ENCODE results near the gene AVPR2. TPM values are rescaled to one million over a fixed set of nuclear protein-coding genes. Genes with fewer than 3 reads are reported as not detected.

AVPR2 gene
- total RNA-seq, 1 donor from 2014 or later, result not detected

DNA sequence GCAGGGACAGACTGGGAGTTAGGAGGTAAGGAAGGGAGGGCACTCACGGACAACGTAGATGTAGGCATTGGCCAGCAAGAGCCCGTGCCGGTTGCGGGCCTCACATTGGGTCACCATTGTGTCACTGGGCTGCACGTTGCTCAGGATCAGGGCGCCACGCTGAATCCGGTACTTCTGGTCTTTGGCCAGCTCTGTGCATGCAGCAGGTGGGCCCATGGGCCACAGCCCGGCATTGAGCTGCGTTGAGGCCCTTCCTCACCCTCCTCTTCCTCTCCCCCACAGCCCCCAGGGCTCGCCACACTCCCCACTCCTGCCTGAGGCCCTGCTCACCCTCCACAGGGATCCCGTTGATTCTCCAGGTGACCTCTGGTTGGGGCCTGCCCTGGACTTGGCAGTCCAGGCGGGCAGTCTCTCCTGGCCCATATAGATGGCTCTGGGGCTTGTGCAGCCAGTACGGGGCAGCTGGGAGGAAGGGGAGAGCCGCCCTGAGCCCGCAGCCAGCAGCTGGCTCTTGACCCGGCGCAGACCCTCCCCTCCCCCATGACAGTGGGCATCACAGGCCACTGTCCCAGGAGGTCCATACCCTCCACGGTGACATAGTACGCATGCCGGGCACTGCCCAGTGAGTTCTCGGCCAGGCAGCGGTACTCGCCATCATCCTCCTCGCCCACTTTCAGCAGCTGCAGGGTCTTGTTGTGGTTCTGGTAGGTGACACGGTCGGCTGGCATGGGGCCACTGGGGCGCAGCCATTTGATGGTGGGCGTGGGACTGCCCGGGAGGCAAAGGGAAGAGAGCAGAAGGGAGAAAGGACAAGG is 34.8 kb upstream of the AVPR2 start:
- TF ChIP-seq, protein P1, sequence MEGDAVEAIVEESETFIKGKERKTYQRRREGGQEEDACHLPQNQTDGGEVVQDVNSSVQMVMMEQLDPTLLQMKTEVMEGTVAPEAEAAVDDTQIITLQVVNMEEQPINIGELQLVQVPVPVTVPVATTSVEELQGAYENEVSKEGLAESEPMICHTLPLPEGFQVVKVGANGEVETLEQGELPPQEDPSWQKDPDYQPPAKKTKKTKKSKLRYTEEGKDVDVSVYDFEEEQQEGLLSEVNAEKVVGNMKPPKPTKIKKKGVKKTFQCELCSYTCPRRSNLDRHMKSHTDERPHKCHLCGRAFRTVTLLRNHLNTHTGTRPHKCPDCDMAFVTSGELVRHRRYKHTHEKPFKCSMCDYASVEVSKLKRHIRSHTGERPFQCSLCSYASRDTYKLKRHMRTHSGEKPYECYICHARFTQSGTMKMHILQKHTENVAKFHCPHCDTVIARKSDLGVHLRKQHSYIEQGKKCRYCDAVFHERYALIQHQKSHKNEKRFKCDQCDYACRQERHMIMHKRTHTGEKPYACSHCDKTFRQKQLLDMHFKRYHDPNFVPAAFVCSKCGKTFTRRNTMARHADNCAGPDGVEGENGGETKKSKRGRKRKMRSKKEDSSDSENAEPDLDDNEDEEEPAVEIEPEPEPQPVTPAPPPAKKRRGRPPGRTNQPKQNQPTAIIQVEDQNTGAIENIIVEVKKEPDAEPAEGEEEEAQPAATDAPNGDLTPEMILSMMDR (IDR thresholded peaks at IDR 0.05; ENCODE audit: unreplicated experiment), result no peak
- no peak for DNase-seq (ENCODE audit: low spot score in 2 of 2, unreplicated experiment in 2 of 2)

DNA sequence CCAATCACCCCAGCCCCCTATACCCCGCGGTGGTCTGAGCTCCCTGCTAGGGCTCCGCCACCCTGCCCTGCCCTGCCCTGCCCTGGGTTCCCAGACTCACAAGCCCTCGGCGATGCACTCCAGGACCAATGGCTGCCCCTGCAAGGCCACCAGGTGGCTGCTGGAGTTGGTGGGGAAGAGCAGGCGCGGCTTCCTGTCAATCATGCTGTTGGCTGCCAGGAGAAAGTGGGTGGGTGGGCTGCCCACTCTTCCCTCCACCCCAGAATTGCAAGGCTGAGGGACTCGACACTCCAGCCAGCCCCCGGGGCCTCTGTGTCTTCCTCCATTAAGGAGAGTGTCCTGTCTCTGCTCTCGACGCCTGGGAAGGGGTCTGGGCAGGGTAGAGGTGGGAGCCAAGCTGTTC is 34.2 kb upstream of the AVPR2 start:
- no peak overlapping the region for H3K27ac Mint-ChIP-seq
- H3K4me3 Mint-ChIP-seq, result no peak overlapping the region
- TF ChIP-seq, protein P1 (IDR thresholded peaks at IDR 0.05; ENCODE audit: unreplicated experiment), result no peak
- no peak for DNase-seq (ENCODE audit: low spot score in 2 of 2, unreplicated experiment in 2 of 2)
- peaks cover 10% of the 10 kb centered on the region for H3K9me3 Mint-ChIP-seq
- no peaks in the 10 kb centered on the region for H3K4me1 Mint-ChIP-seq
- H3K36me3 Mint-ChIP-seq, result peaks cover 2% of the 10 kb centered on the region
- H3K27me3 Mint-ChIP-seq (ENCODE audit: low read depth), result peaks cover 3% of the 10 kb centered on the region

More for the DNA sequence above, 34.8 kb upstream of the AVPR2 start:
- no peaks in the 10 kb centered on the region for H3K4me1 Mint-ChIP-seq
- peaks cover under 1% of the 10 kb centered on the region for H3K36me3 Mint-ChIP-seq
- peaks cover 7% of the 10 kb centered on the region for H3K9me3 Mint-ChIP-seq
- H3K4me3 Mint-ChIP-seq, result no peak overlapping the region
- peaks cover 3% of the 10 kb centered on the region for H3K27me3 Mint-ChIP-seq (ENCODE audit: low read depth)
- H3K27ac Mint-ChIP-seq, result no peak overlapping the region

DNA sequence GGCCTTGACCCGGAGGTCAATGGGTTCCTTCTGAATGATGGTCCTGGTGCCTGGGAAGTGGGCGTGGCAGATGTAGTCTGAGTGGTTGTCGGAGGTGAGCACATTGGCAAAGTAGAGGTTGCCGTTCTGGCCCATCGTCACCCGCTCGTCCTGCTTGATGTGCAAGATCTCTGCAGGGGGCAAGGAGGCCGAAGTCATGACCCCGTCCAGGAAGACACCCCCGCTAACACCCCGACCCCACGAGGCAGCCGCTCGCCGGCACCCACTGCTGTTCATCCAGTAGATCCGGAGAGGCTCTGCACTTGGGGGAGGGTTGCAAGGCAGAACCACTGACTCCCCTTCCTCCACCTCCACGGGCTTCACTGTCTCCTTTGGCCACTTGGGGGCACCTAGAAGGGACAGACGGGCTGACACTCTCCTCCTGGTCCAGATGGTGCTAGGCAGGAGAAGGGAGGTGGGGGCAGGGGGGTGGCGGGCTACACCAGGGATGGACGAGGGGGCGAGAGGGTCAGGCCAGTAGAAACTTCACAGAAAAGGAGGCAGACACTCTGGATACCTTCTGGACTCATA is 33.6 kb upstream of the AVPR2 start:
- no peak for DNase-seq (ENCODE audit: low spot score in 2 of 2, unreplicated experiment in 2 of 2)
- no peak overlapping the region for H3K4me3 Mint-ChIP-seq
- H3K9me3 Mint-ChIP-seq, result peaks cover 6% of the 10 kb centered on the region
- H3K36me3 Mint-ChIP-seq, result peaks cover 2% of the 10 kb centered on the region
- no peaks in the 10 kb centered on the region for H3K4me1 Mint-ChIP-seq
- H3K27ac Mint-ChIP-seq, result no peak overlapping the region
- TF ChIP-seq, protein P1 (IDR thresholded peaks at IDR 0.05; ENCODE audit: unreplicated experiment), result no peak
- H3K27me3 Mint-ChIP-seq (ENCODE audit: low read depth), result peaks cover 3% of the 10 kb centered on the region

DNA sequence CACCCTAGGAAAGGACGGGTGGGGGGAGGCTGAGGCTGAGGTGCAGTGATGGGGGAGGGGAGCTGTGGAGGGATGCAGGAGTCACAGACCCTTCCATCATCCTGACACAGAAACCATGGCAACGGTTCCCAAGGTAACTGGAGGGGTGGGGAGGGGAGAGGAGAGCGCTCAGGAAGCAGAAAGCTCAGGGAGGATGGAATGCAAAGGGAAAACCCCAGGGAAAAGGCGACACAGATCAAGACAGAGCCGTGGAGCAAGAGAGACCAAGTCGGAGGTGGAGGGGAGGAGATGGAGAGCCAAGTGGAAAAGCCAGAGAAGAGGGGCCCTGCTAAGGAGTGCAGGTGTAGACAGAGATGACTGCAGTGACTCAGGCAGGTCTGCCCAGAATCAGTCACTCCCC is 33.0 kb upstream of the AVPR2 start:
- Mint-ChIP-seq H3K4me3 (no peak overlapping the region), H3K36me3 (peaks cover 2% of the 10 kb centered on the region), H3K9me3 (peaks cover 10% of the 10 kb centered on the region), H3K27me3 (ENCODE audit: low read depth) (peaks cover 3% of the 10 kb centered on the region), H3K4me1 (no peaks in the 10 kb centered on the region), H3K27ac (no peak overlapping the region)
- TF ChIP-seq, protein P1 (IDR thresholded peaks at IDR 0.05; ENCODE audit: unreplicated experiment), result no peak
- DNase-seq (ENCODE audit: low spot score in 2 of 2, unreplicated experiment in 2 of 2), result no peak

DNA sequence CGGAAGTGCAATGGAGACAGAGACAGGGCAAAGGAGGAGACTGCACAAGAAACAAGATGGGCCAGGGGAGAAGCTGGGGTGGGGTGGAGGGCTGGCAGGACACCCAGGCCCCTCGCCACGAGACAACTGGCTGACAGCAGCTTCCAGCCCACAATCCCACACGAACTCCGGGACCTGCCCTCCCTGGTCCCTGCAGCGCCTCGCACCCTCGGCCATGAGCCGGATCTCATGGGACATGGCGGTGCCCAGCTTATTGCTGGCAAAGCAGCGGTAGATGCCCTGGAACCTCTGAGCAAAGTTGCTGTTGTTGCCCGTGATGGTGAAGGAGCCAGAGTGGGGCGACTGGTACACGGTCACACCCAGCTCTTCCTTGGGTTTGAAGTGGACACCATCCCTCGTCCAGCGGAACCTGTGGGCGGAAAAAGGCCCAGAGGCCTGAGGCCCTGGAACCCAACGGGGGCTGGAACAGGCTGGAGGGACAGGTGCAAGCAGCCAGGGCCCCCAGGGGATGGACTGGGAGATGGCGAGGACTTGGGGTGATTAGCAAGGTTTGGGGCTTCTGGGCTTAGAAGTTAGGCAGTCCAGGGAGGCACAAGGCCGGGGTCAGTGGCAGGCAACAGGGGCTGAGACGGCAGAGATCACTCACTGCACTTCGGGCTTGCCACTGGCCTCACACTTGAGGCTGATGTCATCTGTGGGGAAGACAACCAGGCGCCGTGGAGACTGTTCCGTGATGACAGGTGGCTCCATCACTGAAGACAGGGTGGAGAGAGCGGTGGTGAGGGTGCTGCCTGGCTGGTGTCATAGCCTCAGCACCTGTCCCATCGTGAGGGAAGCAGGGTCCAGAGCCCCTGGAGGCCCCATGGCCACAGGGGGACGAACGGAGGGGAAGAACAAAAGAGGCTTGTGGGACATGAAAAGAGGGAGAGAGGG is 32.3 kb upstream of the AVPR2 start:
- DNase-seq (ENCODE audit: low spot score in 2 of 2, unreplicated experiment in 2 of 2), result no peak
- Mint-ChIP-seq H3K27me3 (ENCODE audit: low read depth) (peaks cover 3% of the 10 kb centered on the region), H3K4me3 (no peak overlapping the region), H3K9me3 (peaks cover 10% of the 10 kb centered on the region), H3K27ac (no peak overlapping the region), H3K4me1 (no peaks in the 10 kb centered on the region), H3K36me3 (peaks cover 2% of the 10 kb centered on the region)
- TF ChIP-seq, protein P1 (IDR thresholded peaks at IDR 0.05; ENCODE audit: unreplicated experiment), result no peak
